ENCODE data around the gene BLCAP.
A peak's percentile ranks its signal among the peaks of the same experiment; 100 is the strongest.
"Not testable (repeated sequence)": the region's sequence is repeated elsewhere in the genome, so short reads cannot be mapped to it uniquely, and the experiment has no call there.

The BLCAP gene

GRCh38 chr20:37475252-37475651, 52.4 kb downstream of the BLCAP start:
- no peak for TF ChIP-seq Cebpa-rat (IDR thresholded peaks at IDR 0.05)
- Histone ChIP-seq H3K27me3 (no peaks in the 10 kb centered on the region), H3K4me2 (peak overlapping the region; percentile 40; the same call in 1 of the 2 replicates), H3K4me3 (no peak overlapping the region), H3K27ac (no peak overlapping the region), H3K9ac (no peak overlapping the region), H3K9me3 (no peaks in the 10 kb centered on the region), H3K4me1 (peaks cover 14% of the 10 kb centered on the region), H3K36me3 (no peaks in the 10 kb centered on the region), H4K20me1 (no peaks in the 10 kb centered on the region)

- no peaks in the 10 kb centered on the region for H3K27me3 ChIP-seq
- H3K27ac ChIP-seq: no peak overlapping the region
- TF ChIP-seq Cebpa-rat (IDR thresholded peaks at IDR 0.05): no peak
Measured at GRCh38 chr20:37474386-37474785, 53.3 kb downstream of the BLCAP start.

GRCh38 chr20:37473249-37474000, 54.3 kb downstream of the BLCAP start:
- H3K4me3 ChIP-seq: no peak overlapping the region
- H3K36me3 ChIP-seq: no peaks in the 10 kb centered on the region
- H3K4me1 ChIP-seq: peaks cover 28% of the 10 kb centered on the region
- no peak for TF ChIP-seq Cebpa-rat (IDR thresholded peaks at IDR 0.05)
- no peaks in the 10 kb centered on the region for H3K27me3 ChIP-seq
- H3K4me2 ChIP-seq: no peak overlapping the region
- no peaks in the 10 kb centered on the region for H4K20me1 ChIP-seq
- H3K9ac ChIP-seq: no peak overlapping the region
- H3K27ac ChIP-seq: no peak overlapping the region
- H3K9me3 ChIP-seq: no peaks in the 10 kb centered on the region

More at GRCh38 chr20:37474386-37474785, 53.3 kb downstream of the BLCAP start:
- Histone ChIP-seq H3K9me3 (no peaks in the 10 kb centered on the region), H3K36me3 (no peaks in the 10 kb centered on the region), H3K4me2 (no peak overlapping the region), H3K4me3 (no peak overlapping the region), H4K20me1 (no peaks in the 10 kb centered on the region), H3K4me1 (peaks cover 18% of the 10 kb centered on the region), H3K9ac (no peak overlapping the region)

GRCh38 chr20:37472435-37472834, 55.2 kb downstream of the BLCAP start:
- H3K27me3 ChIP-seq, H3K27ac ChIP-seq, H3K36me3 ChIP-seq, H4K20me1 ChIP-seq, H3K4me3 ChIP-seq, H3K9me3 ChIP-seq, H3K9ac ChIP-seq, H3K4me2 ChIP-seq: not testable (repeated sequence)
- H3K4me1 ChIP-seq: peaks cover 28% of the 10 kb centered on the region

GRCh38 chr20:37471741-37472235, 55.9 kb downstream of the BLCAP start:
- no peak overlapping the region for H3K27ac ChIP-seq
- H3K36me3 ChIP-seq: no peaks in the 10 kb centered on the region
- no peak overlapping the region for H3K4me3 ChIP-seq
- no peak overlapping the region for H3K4me2 ChIP-seq
- peaks cover 28% of the 10 kb centered on the region for H3K4me1 ChIP-seq
- no peaks in the 10 kb centered on the region for H3K27me3 ChIP-seq
- no peak for TF ChIP-seq Cebpa-rat (IDR thresholded peaks at IDR 0.05)
- H3K9me3 ChIP-seq: no peaks in the 10 kb centered on the region
- no peaks in the 10 kb centered on the region for H4K20me1 ChIP-seq
- no peak overlapping the region for H3K9ac ChIP-seq

GRCh38 chr20:37470190-37470589, 57.5 kb downstream of the BLCAP start:
- H3K36me3 ChIP-seq, H3K27ac ChIP-seq, H3K4me3 ChIP-seq, H4K20me1 ChIP-seq, H3K9ac ChIP-seq, H3K4me2 ChIP-seq, H3K27me3 ChIP-seq, H3K9me3 ChIP-seq: not testable (repeated sequence)
- peaks cover 23% of the 10 kb centered on the region for H3K4me1 ChIP-seq

GRCh38 chr20:37469531-37469930, 58.1 kb downstream of the BLCAP start:
- Histone ChIP-seq H3K4me2 (peak overlapping the region; percentile 64), H4K20me1 (no peaks in the 10 kb centered on the region), H3K27ac (no peak overlapping the region), H3K9me3 (no peaks in the 10 kb centered on the region), H3K9ac (no peak overlapping the region), H3K36me3 (no peaks in the 10 kb centered on the region), H3K27me3 (no peaks in the 10 kb centered on the region), H3K4me3 (no peak overlapping the region), H3K4me1 (peaks cover 16% of the 10 kb centered on the region)
- no peak for TF ChIP-seq Cebpa-rat (IDR thresholded peaks at IDR 0.05)

GRCh38 chr20:37468886-37469285, 58.8 kb downstream of the BLCAP start:
- Histone ChIP-seq H3K4me3 (no peak overlapping the region), H3K27me3 (no peaks in the 10 kb centered on the region), H3K27ac (no peak overlapping the region), H3K36me3 (no peaks in the 10 kb centered on the region), H3K4me2 (peak overlapping the region; percentile 64), H3K9me3 (no peaks in the 10 kb centered on the region), H4K20me1 (no peaks in the 10 kb centered on the region), H3K9ac (no peak overlapping the region), H3K4me1 (peaks cover 14% of the 10 kb centered on the region)
- TF ChIP-seq Cebpa-rat (IDR thresholded peaks at IDR 0.05): no peak
